22Rv1 (cell line): ENCODE data around the gene MAMLD1.

Source experiments
- H3K27ac ChIP-seq: fragments of 450-650 bp; 2 replicates; pipeline ENCODE4 v1.5.1; 2017
- CTCF ChIP-seq: fragments of 450-650 bp; IDR thresholded peaks from 2 replicates; pipeline ENCODE4 v1.5.1; 2017; ENCODE audit warnings: mild to moderate bottlenecking
- ZFX ChIP-seq: fragments of 450-650 bp; IDR thresholded peaks from 2 replicates; pipeline ENCODE4 v1.6.1; 2017; ENCODE audit warnings: antibody characterized with exemption, borderline replicate concordance

The MAMLD1 gene

DNA sequence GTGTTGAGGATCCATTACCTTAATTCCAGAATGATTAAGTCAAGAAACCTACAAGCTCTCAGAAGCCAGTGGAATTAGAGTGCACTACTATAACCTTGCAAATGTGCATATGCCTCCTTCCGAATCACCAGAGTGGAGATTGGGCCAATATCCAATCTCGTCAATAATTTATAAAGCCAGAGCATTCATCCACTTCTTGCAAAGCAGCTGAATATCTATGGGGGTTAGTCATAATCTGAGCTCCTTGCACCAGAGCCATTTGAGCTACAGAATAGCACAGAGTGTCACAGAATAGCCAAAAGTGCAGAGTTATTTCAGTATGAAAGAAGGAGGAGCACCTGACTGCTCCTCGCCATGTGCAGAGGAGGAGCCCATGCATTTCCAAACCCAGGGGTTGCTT lies 136.1 kb downstream of the MAMLD1 start:
- no peak overlapping the region for H3K27ac ChIP-seq
- TF ChIP-seq CTCF = no peak
- no peak for TF ChIP-seq ZFX

GRCh38 chrX:150502091-150502490 lies 139.0 kb downstream of the MAMLD1 start:
- TF ChIP-seq ZFX (no peak), CTCF (no peak)
- H3K27ac ChIP-seq = no peak overlapping the region

- no peak for TF ChIP-seq CTCF
- no peak overlapping the region for H3K27ac ChIP-seq
Measured at GRCh38 chrX:150502979-150503897, 140.1 kb downstream of the MAMLD1 start.

- H3K27ac ChIP-seq = no peak overlapping the region
- TF ChIP-seq CTCF = no peak
- TF ChIP-seq ZFX = no peak
Measured at GRCh38 chrX:150503898-150504219, 140.7 kb downstream of the MAMLD1 start.

DNA sequence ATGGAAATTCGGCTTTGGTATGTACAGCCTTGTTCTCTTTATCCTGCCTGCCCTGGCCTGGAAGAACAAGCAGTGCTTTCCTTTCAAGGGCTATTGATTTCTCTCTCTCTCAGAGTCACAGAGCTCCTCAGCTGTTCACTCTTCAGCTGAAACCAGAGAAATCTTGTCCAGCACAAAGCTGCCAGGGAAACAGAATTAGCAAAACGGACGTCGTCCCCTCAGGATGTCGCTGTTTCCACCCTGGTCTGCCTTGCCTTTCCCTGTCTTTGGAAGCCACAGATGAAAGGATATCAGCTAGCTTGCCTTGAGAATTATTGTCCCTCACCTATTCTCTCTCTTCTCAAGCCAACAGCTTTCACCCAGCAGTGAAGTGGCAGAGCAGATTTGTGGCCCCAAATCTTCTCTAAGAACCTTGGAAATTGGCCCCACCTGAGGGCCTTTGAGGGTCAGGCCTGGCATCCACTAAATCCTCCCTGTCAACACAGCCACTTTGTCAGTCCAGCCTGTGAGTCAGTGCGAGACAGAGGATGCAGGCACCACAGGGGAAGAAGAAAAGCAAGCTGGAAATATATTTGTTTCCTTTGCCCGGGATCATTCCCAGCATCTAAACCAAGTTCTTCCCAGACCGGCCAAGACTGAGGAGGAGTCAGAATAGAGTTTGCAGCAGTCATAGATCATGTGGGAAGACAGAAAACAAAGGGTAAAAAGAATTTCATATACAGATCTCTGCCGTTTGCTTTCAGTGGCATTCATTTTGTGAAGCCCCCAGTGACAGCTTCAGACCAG lies 141.5 kb downstream of the MAMLD1 start:
- TF ChIP-seq CTCF (no peak), ZFX (no peak)
- no peak overlapping the region for H3K27ac ChIP-seq

DNA sequence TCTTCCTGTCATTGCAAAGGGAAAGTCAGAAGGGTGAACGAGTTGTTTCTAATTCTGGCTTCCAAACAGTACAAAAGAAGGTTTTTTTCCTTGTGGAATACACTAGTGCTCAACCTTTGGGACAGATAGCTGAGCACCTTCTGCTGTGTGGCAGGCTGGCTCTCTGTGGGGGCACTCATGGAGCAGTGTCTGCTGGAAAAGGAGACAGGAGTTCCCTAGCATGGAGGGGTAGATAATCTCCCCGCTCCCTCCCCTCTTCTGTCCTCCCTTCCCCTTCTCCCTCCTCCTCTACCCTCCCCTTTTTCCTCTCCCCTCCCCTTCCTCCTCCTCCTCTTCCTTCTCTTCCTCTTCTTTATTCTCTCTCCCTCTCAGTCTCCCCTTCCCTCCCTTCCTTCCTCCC lies 142.9 kb downstream of the MAMLD1 start:
- no peak overlapping the region for H3K27ac ChIP-seq
- TF ChIP-seq ZFX (no peak), CTCF (no peak)

DNA sequence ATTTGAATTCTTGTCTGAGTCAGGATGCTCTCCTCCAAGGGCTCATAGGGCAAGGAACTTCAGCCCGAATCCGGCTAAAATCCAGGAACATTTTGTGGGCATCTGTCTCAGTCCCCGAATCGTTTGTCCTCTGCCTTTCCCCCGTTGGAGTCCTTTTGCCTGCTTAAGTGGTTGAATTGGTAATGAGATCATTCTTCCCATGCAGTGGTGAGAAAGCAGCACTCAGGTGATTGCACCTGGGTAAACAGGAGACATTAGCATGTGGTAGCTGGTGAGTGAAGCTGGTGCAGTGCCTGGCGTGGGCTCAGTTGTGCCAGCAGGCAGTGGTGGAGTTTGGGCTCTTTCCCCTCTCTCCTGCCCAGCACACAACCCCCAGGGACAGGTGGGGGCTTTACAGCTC lies 143.4 kb downstream of the MAMLD1 start:
- TF ChIP-seq CTCF (no peak), ZFX (no peak)
- H3K27ac ChIP-seq = no peak overlapping the region
